ENCODE measurements around the gene GOLGA8A.
"Not testable (repeated sequence)": the region's sequence is repeated elsewhere in the genome, so short reads cannot be mapped to it uniquely, and the experiment has no call there.

The GOLGA8A gene

GRCh38 chr15:34437687-34438086 lies at the start of gene GOLGA8A:
GOLGA8A (minus strand) TSS chr15:34437808; CDS start chr15:34389691, 48,117 bp downstream.
- peak; percentile 77 for DNase-seq (ENCODE audit: low spot score)

- DNase-seq (ENCODE audit: low spot score): no peak
These were observed 46.0 kb upstream of the GOLGA8A start for GRCh38 chr15:34483644-34484043.

GRCh38 chr15:34481370-34481769 lies 43.8 kb upstream of the GOLGA8A start:
- no peak for DNase-seq (ENCODE audit: low spot score)

GRCh38 chr15:34473840-34474239 lies 36.2 kb upstream of the GOLGA8A start:
- DNase-seq (ENCODE audit: low spot score): no peak

- no peak for DNase-seq (ENCODE audit: low spot score)
These were observed 35.3 kb upstream of the GOLGA8A start for GRCh38 chr15:34472947-34473346.

GRCh38 chr15:34470892-34471291 lies 33.3 kb upstream of the GOLGA8A start:
- no peak for DNase-seq (ENCODE audit: low spot score)

- no peak for DNase-seq (ENCODE audit: low spot score)
These were observed 32.5 kb upstream of the GOLGA8A start for GRCh38 chr15:34470091-34470490.

GRCh38 chr15:34461730-34462129 lies 24.1 kb upstream of the GOLGA8A start:
- DNase-seq (ENCODE audit: low spot score): no peak

- DNase-seq (ENCODE audit: low spot score): no peak
These were observed 22.8 kb upstream of the GOLGA8A start for GRCh38 chr15:34460451-34460850.

GRCh38 chr15:34456658-34457057 lies 19.1 kb upstream of the GOLGA8A start:
- no peak for DNase-seq (ENCODE audit: low spot score)

GRCh38 chr15:34442891-34443290 lies 5.3 kb upstream of the GOLGA8A start:
- DNase-seq (ENCODE audit: low spot score): no peak

GRCh38 chr15:34439878-34440277 lies 2.3 kb upstream of the GOLGA8A start:
- no peak for DNase-seq (ENCODE audit: low spot score)

GRCh38 chr15:34436956-34437442 lies 609 bp downstream of the GOLGA8A start:
- peak; percentile 71 for DNase-seq (ENCODE audit: low spot score)

GRCh38 chr15:34436126-34436955 lies 1.3 kb downstream of the GOLGA8A start:
- DNase-seq (ENCODE audit: low spot score): peak; percentile 13

- DNase-seq (ENCODE audit: low spot score): no peak
These were observed 1.9 kb downstream of the GOLGA8A start for GRCh38 chr15:34435658-34436057.

- DNase-seq (ENCODE audit: low spot score): no peak
These were observed 2.8 kb downstream of the GOLGA8A start for GRCh38 chr15:34434627-34435305.

GRCh38 chr15:34433956-34434626 lies 3.5 kb downstream of the GOLGA8A start:
- DNase-seq (ENCODE audit: low spot score): not testable (repeated sequence)

GRCh38 chr15:34430642-34431041 lies 7.0 kb downstream of the GOLGA8A start:
- DNase-seq (ENCODE audit: low spot score): peak; percentile 29

GRCh38 chr15:34423425-34424090 lies 14.1 kb downstream of the GOLGA8A start:
- DNase-seq (ENCODE audit: low spot score): not testable (repeated sequence)

- DNase-seq (ENCODE audit: low spot score): not testable (repeated sequence)
These were observed 16.7 kb downstream of the GOLGA8A start for GRCh38 chr15:34420953-34421352.

- DNase-seq (ENCODE audit: low spot score): not testable (repeated sequence)
These were observed 19.2 kb downstream of the GOLGA8A start for GRCh38 chr15:34418435-34418834.

- not testable (repeated sequence) for DNase-seq (ENCODE audit: low spot score)
These were observed 28.1 kb downstream of the GOLGA8A start for GRCh38 chr15:34409511-34409910.
